IMR-90 (cell line): Measurements from ENCODE around the gene PACSIN3. TPM values are rescaled to one million over a fixed set of nuclear protein-coding genes. Genes with fewer than 3 reads are reported as not detected.

Experiments
- ATAC-seq: fragments of 200-7000 bp; cut with Tn5 transposase; 2 replicates; pipeline ENCODE4 v1.9.1; 2020; ENCODE audit warnings: low read depth, mild to moderate bottlenecking, moderate library complexity
- BruUV-seq: library from RNA; stranded (reverse); fragments of 400-500 nt; replicated peaks from 2 replicates; lab custom pipeline; 2021; lab: Mats Ljungman, UMichigan
- CTCF ChIA-PET: fragments of 300-600 bp; formaldehyde crosslinking; extraction: SDS; loops from one replicate; lab custom pipeline; 2021; ENCODE audit warnings: antibody characterized with exemption; lab: Yijun Ruan, JAX
- POLR2A ChIA-PET: fragments of 300-600 bp; sonication (Branson Sonifier 250); formaldehyde crosslinking; loops from one replicate; lab custom pipeline; 2022; ENCODE audit warnings: antibody characterized with exemption; ENCODE audit not compliant: unreplicated experiment; lab: Charles Lee
- DNase-seq: peaks from one replicate; pipeline ENCODE4 v3.0.0; 2013
- H2AFZ ChIP-seq: replicated peaks from 2 replicates; pipeline ENCODE3; 2013; ENCODE audit warnings: low read length, mild to moderate bottlenecking; ENCODE audit not compliant: poor library complexity
- H2AK5ac ChIP-seq: 2 replicates; pipeline ENCODE4 v1.6.1; 2013; ENCODE audit warnings: low read depth, low read length, inconsistent platforms
- H2AK9ac ChIP-seq: replicated peaks from 2 replicates; pipeline ENCODE3; 2013; ENCODE audit warnings: mild to moderate bottlenecking, low read depth, low read length, moderate library complexity; ENCODE audit not compliant: poor library complexity
- H2BK120ac ChIP-seq: 2 replicates; pipeline ENCODE4 v1.6.1; 2013; ENCODE audit warnings: low read depth, low read length, inconsistent platforms
- H2BK15ac ChIP-seq: 3 replicates; pipeline ENCODE4 v1.6.1; 2013; ENCODE audit warnings: low read depth, low read length, inconsistent platforms
- H2BK20ac ChIP-seq: 2 replicates; pipeline ENCODE4 v1.6.1; 2013; ENCODE audit warnings: low read depth, mild to moderate bottlenecking, inconsistent platforms, low read length, moderate library complexity
- H2BK5ac ChIP-seq: 2 replicates; pipeline ENCODE4 v1.6.1; 2013; ENCODE audit warnings: mild to moderate bottlenecking, low read depth, low read length, inconsistent platforms; ENCODE audit not compliant: poor library complexity, severe bottlenecking
- H3K14ac ChIP-seq: replicated peaks from 2 replicates; pipeline ENCODE4 v1.6.1; 2013; ENCODE audit warnings: low read depth, low read length, inconsistent platforms
- H3K18ac ChIP-seq: 2 replicates; pipeline ENCODE4 v1.6.1; 2013; ENCODE audit warnings: low read depth, low read length, control low read depth
- H3K23ac ChIP-seq: 2 replicates; pipeline ENCODE4 v1.6.1; 2013; ENCODE audit warnings: low read depth, low read length, inconsistent platforms
- H3K27ac ChIP-seq: 2 replicates; pipeline ENCODE4 v1.5.1; 2013; ENCODE audit warnings: mild to moderate bottlenecking, control low read depth, low read length; ENCODE audit not compliant: insufficient read depth
- H3K27me3 ChIP-seq: 2 replicates; pipeline ENCODE4 v1.6.1; 2013; ENCODE audit warnings: low read length; ENCODE audit not compliant: control insufficient read depth, insufficient read depth
- H3K36me3 ChIP-seq: 2 replicates; pipeline ENCODE4 v1.6.1; 2013; ENCODE audit warnings: low read length, mixed read lengths; ENCODE audit not compliant: control insufficient read depth, insufficient read depth
- H3K4ac ChIP-seq: 2 replicates; pipeline ENCODE4 v1.6.1; 2013; ENCODE audit warnings: low read depth, low read length, inconsistent platforms
- H3K4me1 ChIP-seq: 2 replicates; pipeline ENCODE4 v1.6.1; 2013; ENCODE audit warnings: low read length, mixed read lengths; ENCODE audit not compliant: control insufficient read depth, insufficient read depth
- H3K4me2 ChIP-seq: 2 replicates; pipeline ENCODE4 v1.6.1; 2013; ENCODE audit warnings: low read depth, mild to moderate bottlenecking, control low read depth, low read length, moderate library complexity
- H3K4me3 ChIP-seq: 2 replicates; pipeline ENCODE4 v1.5.1; 2013; ENCODE audit warnings: low read depth, mild to moderate bottlenecking, control low read depth, low read length, moderate library complexity; ENCODE audit not compliant: insufficient read depth
- H3K56ac ChIP-seq: 2 replicates; pipeline ENCODE4 v1.6.1; 2013; ENCODE audit warnings: low read length, inconsistent platforms; ENCODE audit not compliant: insufficient read depth; ENCODE audit errors: extremely low read depth
- H3K79me1 ChIP-seq, 2 experiments: 2 replicates each; pipeline ENCODE4 v1.6.1; 2013; ENCODE audit warnings: low read length in 2 of 2, inconsistent platforms in 1 of 2, low read depth in 1 of 2
- H3K9ac ChIP-seq: 2 replicates; pipeline ENCODE4 v1.6.1; 2013; ENCODE audit warnings: low read depth, low read length, control low read depth
- H3K9me1 ChIP-seq: 2 replicates; pipeline ENCODE4 v1.6.1; 2013; ENCODE audit warnings: low read length, inconsistent platforms; ENCODE audit not compliant: insufficient read depth
- H3K9me3 ChIP-seq: 2 replicates; pipeline ENCODE4 v1.6.1; 2013; ENCODE audit warnings: low read length; ENCODE audit not compliant: control insufficient read depth, insufficient read depth
- H4K20me1 ChIP-seq: 2 replicates; pipeline ENCODE4 v1.6.1; 2013; ENCODE audit warnings: low read length, inconsistent platforms; ENCODE audit not compliant: insufficient read depth
- H4K5ac ChIP-seq: 2 replicates; pipeline ENCODE4 v1.6.1; 2013; ENCODE audit warnings: mild to moderate bottlenecking, low read depth, low read length, control low read depth
- H4K8ac ChIP-seq, 2 experiments: 2 replicates each; pipeline ENCODE4 v1.6.1; 2013; ENCODE audit warnings: low read depth in 2 of 2, low read length in 2 of 2, control low read depth in 1 of 2, inconsistent platforms in 1 of 2
- H4K91ac ChIP-seq: 2 replicates; pipeline ENCODE4 v1.6.1; 2013; ENCODE audit warnings: low read depth, low read length, inconsistent platforms; ENCODE audit not compliant: insufficient read depth
- CEBPB ChIP-seq: IDR thresholded peaks from 2 replicates; pipeline ENCODE4 v1.6.1; 2012; ENCODE audit warnings: low read depth, low read length, improper control_type of control experiment
- CHD1 ChIP-seq: IDR thresholded peaks from 2 replicates; pipeline ENCODE4 v1.6.1; 2012; ENCODE audit warnings: low read depth, low read length, improper control_type of control experiment
- CTCF ChIP-seq: conservative IDR thresholded peaks from 2 replicates; pipeline ENCODE4 v1.5.1; 2012; ENCODE audit warnings: mild to moderate bottlenecking, low read depth, low read length, improper control_type of control experiment
- ELK1 ChIP-seq: fragments of 150-350 bp; IDR thresholded peaks from 2 replicates; pipeline ENCODE4 v1.6.1; 2016; ENCODE audit warnings: low read depth, mild to moderate bottlenecking, low read length, moderate library complexity, borderline replicate concordance
- FOS ChIP-seq: fragments of 150-350 bp; IDR thresholded peaks from 2 replicates; pipeline ENCODE4 v1.6.1; 2016; ENCODE audit warnings: low read depth, low read length
- MAFK ChIP-seq: IDR thresholded peaks from 2 replicates; pipeline ENCODE4 v1.6.1; 2012; ENCODE audit warnings: low read depth, low read length, improper control_type of control experiment
- MAZ ChIP-seq: IDR thresholded peaks from 2 replicates; pipeline ENCODE4 v1.6.1; 2012; ENCODE audit warnings: low read depth, mild to moderate bottlenecking, low read length, improper control_type of control experiment, moderate library complexity, borderline replicate concordance
- MXI1 ChIP-seq: IDR thresholded peaks from 2 replicates; pipeline ENCODE4 v1.6.1; 2012; ENCODE audit warnings: low read depth, mild to moderate bottlenecking, low read length, moderate library complexity, borderline replicate concordance
- NFE2L2 ChIP-seq: fragments of 150-350 bp; IDR thresholded peaks from 2 replicates; pipeline ENCODE4 v1.6.1; 2016; ENCODE audit warnings: low read depth, mild to moderate bottlenecking, low read length
- POLR2A ChIP-seq: IDR thresholded peaks from 2 replicates; pipeline ENCODE4 v1.6.1; 2012; ENCODE audit warnings: mild to moderate bottlenecking, low read depth, low read length
- RAD21 ChIP-seq: IDR thresholded peaks from 2 replicates; pipeline ENCODE4 v1.6.1; 2012; ENCODE audit warnings: low read length, improper control_type of control experiment
- RCOR1 ChIP-seq: IDR thresholded peaks from 2 replicates; pipeline ENCODE4 v1.6.1; 2012; ENCODE audit warnings: mild to moderate bottlenecking, low read length, improper control_type of control experiment; ENCODE audit not compliant: insufficient replicate concordance
- SMC3 ChIP-seq: fragments of 150-350 bp; IDR thresholded peaks from 2 replicates; pipeline ENCODE4 v1.6.1; 2016; ENCODE audit warnings: low read depth, mild to moderate bottlenecking, antibody characterized with exemption, low read length, moderate library complexity
- USF2 ChIP-seq: fragments of 150-350 bp; IDR thresholded peaks from 2 replicates; pipeline ENCODE4 v1.6.1; 2017; ENCODE audit warnings: mild to moderate bottlenecking, antibody characterized with exemption, low read length, low read depth
- WGBS, 2 experiments: methylation state at CpG; one replicate each; pipeline versions ENCODE4 v1.1.5 to v1.1.7; 2013; ENCODE audit warnings: missing lambda C conversion rate in 2 of 2; ENCODE audit not compliant: insufficient read length in 1 of 2; ENCODE audit errors: extremely low coverage in 2 of 2; 5-methylcytosine and 5-hydroxymethylcytosine counted together
- dilution Hi-C: fragments of 300-500 bp; cut with HindIII; formaldehyde crosslinking; loops from one replicate; pipeline ENCODE4 v1.14.3; 2018; ENCODE audit warnings: low sequenced_read_pairs; ENCODE audit not compliant: unreplicated experiment
- in situ Hi-C: fragments of 300-500 bp; cut with MboI; formaldehyde crosslinking; loops from 3 replicates; pipeline ENCODE4 v1.14.3; 2019; ENCODE audit warnings: low sequenced_read_pairs, inconsistent platforms, mixed read lengths
- intact Hi-C: fragments of 100-400 bp; cut with micrococcal nuclease; formaldehyde crosslinking; loops from 2 replicates; pipeline ENCODE4 v1.10.0; 2022
- polyA plus RNA-seq, 3 experiments: library from polyadenylated mRNA; depleted of rRNA; stranded (reverse); fragments of >200 nt; gene quantifications; 2 replicates each; pipeline ENCODE4 v1.2.3, GENCODE V29; 2012; ENCODE audit warnings: low replicate concordance in 1 of 3
- total RNA-seq: library from RNA; depleted of rRNA; stranded (reverse); fragments of >200 nt; gene quantifications from 2 replicates; pipeline ENCODE4 v1.2.3, GENCODE V29; 2012

Gene PACSIN3
- total and polyA plus RNA-seq, 2 of the 4 experiments (the other 2 are of a cell fraction) = 19.2 to 21.1 TPM

- in situ Hi-C loops = no loop called here
- H2AFZ ChIP-seq = peak overlapping the region; percentile 84
- ATAC-seq (no peak), DNase-seq (no peak)
- POLR2A ChIA-PET = interaction anchor here (0.6 to 1.4 kb wide), 3 partner anchors 12 to 42 kb away, joined by 4 to 11 read pairs (median 4); partner anchors contain the start of gene NR1H3
- peaks cover 15% of the 10 kb centered on the region for H3K9me1 ChIP-seq
- H2BK5ac ChIP-seq = peak overlapping the region; percentile 98
- H3K4me2 ChIP-seq = peak overlapping the region; percentile 92
- H4K5ac ChIP-seq = peak overlapping the region; percentile 96
- peak overlapping the region; percentile 100 for H2AK9ac ChIP-seq
- intact Hi-C loops = loop anchor here (2.0 kb wide), 1 partner anchor 33 kb away; the partner anchor contains the start of gene ACP2
- H4K20me1 ChIP-seq = peaks cover 22% of the 10 kb centered on the region
- peak overlapping the region; percentile 82 for H2BK20ac ChIP-seq
- peak overlapping the region; percentile 89 for H2BK120ac ChIP-seq
- peak overlapping the region; percentile 88 for H3K56ac ChIP-seq
- peak overlapping the region; percentile 100 for H2AK5ac ChIP-seq
- H3K4me1 ChIP-seq = peaks cover 13% of the 10 kb centered on the region
- H3K4me3 ChIP-seq = peak overlapping the region; percentile 74
- H4K91ac ChIP-seq = peak overlapping the region; percentile 99
- H3K9me3 ChIP-seq = no peaks in the 10 kb centered on the region
- no peaks in the 10 kb centered on the region for H3K27me3 ChIP-seq
- peak overlapping the region; percentile 90; the same call in 2 of the 3 replicates for H2BK15ac ChIP-seq
- peak overlapping the region; percentile 95 to 97 for H4K8ac ChIP-seq
- H3K14ac ChIP-seq = peak overlapping the region; percentile 97
- peak overlapping the region; percentile 99 for H3K4ac ChIP-seq
- peak overlapping the region; percentile 98 for H3K9ac ChIP-seq
- peak overlapping the region; percentile 99 for H3K27ac ChIP-seq
- peak overlapping the region; percentile 99 for H3K18ac ChIP-seq
- H3K36me3 ChIP-seq = peaks cover 8% of the 10 kb centered on the region
- peaks cover 20 to 45% of the 10 kb centered on the region in 2 experiments for H3K79me1 ChIP-seq
- WGBS, 2 experiments = 0% methylated on average over 2 of the region's 15 CpGs; no CpG with 5 or more reads in 1 of the 2 experiments
- TF ChIP-seq CHD1 (no peak), NFE2L2 (no peak), CTCF (no peak), RCOR1 (no peak), FOS (no peak), RAD21 (no peak), SMC3 (no peak), MAFK (no peak), MAZ (no peak), CEBPB (no peak), ELK1 (no peak), POLR2A (no peak), MXI1 (no peak), USF2 (no peak)
- H3K23ac ChIP-seq = peak overlapping the region; percentile 98
- CTCF ChIA-PET = interaction anchor here (0.7 to 1.3 kb wide), 5 partner anchors 12 to 44 kb away, joined by 3 to 6 read pairs (median 3); no protein-coding TSS in a partner anchor
- BruUV-seq = TSS peak; percentile 54
- dilution Hi-C loops = no loop called here
Measured at GRCh38 chr11:47215366-47215910, 29.2 kb upstream of the PACSIN3 start.
